HEK293 (cell line): Measurements from ENCODE around the gene GABBR2.

Experiments used
- MZF1 ChIP-seq: fragments of 450-650 bp; formaldehyde crosslinking; IDR thresholded peaks from 2 replicates; pipeline ENCODE4 v1.5.1; 2017; ENCODE audit warnings: missing biosample characterization, missing genetic modification characterization, borderline replicate concordance
- SCRT2 ChIP-seq: fragments of 450-650 bp; formaldehyde crosslinking; IDR thresholded peaks from 2 replicates; pipeline ENCODE4 v1.5.1; 2016; ENCODE audit warnings: missing biosample characterization, missing genetic modification characterization
- ZBTB8A ChIP-seq: fragments of 450-650 bp; formaldehyde crosslinking; IDR thresholded peaks from 2 replicates; pipeline ENCODE4 v1.5.1; 2016; ENCODE audit warnings: missing biosample characterization, missing genetic modification characterization
- ZFP3 ChIP-seq: fragments of 450-650 bp; formaldehyde crosslinking; IDR thresholded peaks from 2 replicates; pipeline ENCODE4 v1.5.1; 2016; ENCODE audit warnings: low read depth, missing biosample characterization, missing genetic modification characterization
- ZFP37 ChIP-seq: fragments of 450-650 bp; formaldehyde crosslinking; IDR thresholded peaks from 2 replicates; pipeline ENCODE4 v1.5.1; 2016; ENCODE audit warnings: missing biosample characterization, missing genetic modification characterization
- ZNF394 ChIP-seq: fragments of 450-650 bp; formaldehyde crosslinking; IDR thresholded peaks from 2 replicates; pipeline ENCODE4 v1.5.1; 2016; ENCODE audit warnings: missing biosample characterization, missing genetic modification characterization, mild to moderate bottlenecking, moderate library complexity, borderline replicate concordance
- ZNF521 ChIP-seq: fragments of 450-650 bp; formaldehyde crosslinking; IDR thresholded peaks from 2 replicates; pipeline ENCODE4 v1.5.1; 2017; ENCODE audit warnings: missing biosample characterization, mild to moderate bottlenecking, missing genetic modification characterization
- TF ChIP-seq, protein P1 (sequence below): fragments of 450-650 bp; formaldehyde crosslinking; IDR thresholded peaks from 2 replicates; pipeline ENCODE4; 2016; ENCODE audit warnings: missing biosample characterization, missing genetic modification characterization
- TF ChIP-seq, protein P2 (sequence below): fragments of 450-650 bp; formaldehyde crosslinking; IDR thresholded peaks from 2 replicates; pipeline ENCODE4 v1.5.1; 2016; ENCODE audit warnings: missing biosample characterization, missing genetic modification characterization

DNA sequence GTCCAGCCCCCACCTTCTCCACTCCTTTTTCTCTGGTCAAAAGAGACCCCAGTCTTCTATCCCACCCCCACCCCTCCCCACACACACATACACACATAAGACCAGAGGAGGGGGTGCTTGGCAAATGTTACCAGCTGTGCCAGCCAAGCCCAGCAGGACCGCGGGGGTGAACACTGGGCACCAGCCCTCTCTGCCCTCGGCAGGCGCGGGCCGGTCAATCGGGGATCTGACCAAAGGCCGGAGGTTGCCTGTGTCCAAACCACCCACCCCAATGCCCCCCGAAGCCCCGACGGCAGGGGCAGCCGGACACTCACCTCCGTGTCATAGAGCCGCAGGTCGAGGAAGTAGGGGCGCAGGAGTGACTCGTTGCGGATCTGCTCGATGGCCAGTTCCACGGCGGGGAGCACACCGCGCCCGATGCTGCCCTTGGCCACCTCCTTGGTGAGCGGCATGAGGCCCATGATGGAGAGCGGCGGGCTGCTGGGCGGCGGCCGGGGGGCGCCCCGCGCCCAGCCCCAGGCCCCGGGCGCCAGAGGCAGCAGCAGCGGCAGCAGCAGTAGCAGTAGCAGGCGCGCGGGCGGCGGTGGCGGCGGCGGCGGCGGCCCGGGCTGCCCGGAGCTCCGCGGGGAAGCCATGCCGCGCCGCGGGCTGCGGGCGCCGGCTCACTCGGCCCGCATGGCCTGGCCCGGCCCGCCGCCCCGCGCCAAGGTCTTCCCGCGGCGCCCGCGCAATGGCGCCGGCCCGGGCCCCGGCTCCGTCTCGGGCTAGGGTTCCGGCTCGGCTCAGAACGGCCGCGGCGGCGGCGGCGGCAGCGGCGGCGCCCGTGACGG is 417 bp downstream of the GABBR2 start:
- no peak for TF ChIP-seq ZFP37 (tag by site-specific recombination)
- no peak for TF ChIP-seq ZNF521 (tag by site-specific recombination)
- TF ChIP-seq, protein P1, sequence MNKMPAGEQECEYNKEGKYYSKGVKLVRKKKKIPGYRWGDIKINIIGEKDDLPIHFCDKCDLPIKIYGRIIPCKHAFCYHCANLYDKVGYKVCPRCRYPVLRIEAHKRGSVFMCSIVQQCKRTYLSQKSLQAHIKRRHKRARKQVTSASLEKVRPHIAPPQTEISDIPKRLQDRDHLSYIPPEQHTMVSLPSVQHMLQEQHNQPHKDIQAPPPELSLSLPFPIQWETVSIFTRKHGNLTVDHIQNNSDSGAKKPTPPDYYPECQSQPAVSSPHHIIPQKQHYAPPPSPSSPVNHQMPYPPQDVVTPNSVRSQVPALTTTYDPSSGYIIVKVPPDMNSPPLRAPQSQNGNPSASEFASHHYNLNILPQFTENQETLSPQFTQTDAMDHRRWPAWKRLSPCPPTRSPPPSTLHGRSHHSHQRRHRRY (tag by site-specific recombination), result no peak
- no peak for TF ChIP-seq ZFP3
- no peak for TF ChIP-seq MZF1
- TF ChIP-seq, protein P2, sequence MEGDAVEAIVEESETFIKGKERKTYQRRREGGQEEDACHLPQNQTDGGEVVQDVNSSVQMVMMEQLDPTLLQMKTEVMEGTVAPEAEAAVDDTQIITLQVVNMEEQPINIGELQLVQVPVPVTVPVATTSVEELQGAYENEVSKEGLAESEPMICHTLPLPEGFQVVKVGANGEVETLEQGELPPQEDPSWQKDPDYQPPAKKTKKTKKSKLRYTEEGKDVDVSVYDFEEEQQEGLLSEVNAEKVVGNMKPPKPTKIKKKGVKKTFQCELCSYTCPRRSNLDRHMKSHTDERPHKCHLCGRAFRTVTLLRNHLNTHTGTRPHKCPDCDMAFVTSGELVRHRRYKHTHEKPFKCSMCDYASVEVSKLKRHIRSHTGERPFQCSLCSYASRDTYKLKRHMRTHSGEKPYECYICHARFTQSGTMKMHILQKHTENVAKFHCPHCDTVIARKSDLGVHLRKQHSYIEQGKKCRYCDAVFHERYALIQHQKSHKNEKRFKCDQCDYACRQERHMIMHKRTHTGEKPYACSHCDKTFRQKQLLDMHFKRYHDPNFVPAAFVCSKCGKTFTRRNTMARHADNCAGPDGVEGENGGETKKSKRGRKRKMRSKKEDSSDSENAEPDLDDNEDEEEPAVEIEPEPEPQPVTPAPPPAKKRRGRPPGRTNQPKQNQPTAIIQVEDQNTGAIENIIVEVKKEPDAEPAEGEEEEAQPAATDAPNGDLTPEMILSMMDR (tag by site-specific recombination), result no peak
- TF ChIP-seq ZBTB8A (tag by site-specific recombination), result peak; percentile 20; the same call in 1 of the 2 replicates
- TF ChIP-seq ZNF394 (tag by site-specific recombination), result no peak
- no peak for TF ChIP-seq SCRT2 (tag by site-specific recombination)
